ENCODE measurements around the gene CDK5RAP2.

CDK5RAP2 gene

DNA sequence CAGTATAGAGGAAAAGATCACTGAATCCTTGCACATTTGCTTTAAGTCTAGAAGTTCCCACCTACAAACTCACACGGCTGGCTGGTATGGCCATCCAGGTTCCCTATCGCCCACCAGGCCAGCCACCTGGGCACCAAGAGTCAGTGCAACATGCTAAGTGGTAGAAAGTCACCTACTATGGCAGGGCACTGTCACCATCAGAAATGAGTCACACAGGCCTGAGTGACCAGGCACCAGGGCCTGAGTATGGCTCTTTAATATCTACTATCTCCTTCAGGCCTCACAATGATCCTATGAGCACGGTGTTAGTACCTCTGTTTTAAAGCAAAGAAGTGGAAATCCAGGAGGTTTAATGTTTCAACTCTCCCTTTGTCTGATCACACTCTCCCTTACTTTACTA lies 156.2 kb downstream of the CDK5RAP2 start:
- H3K27me3 ChIP-seq (ENCODE audit: insufficient read depth, low read length), result no peaks in the 10 kb centered on the region
- H3K27ac ChIP-seq (ENCODE audit: low read depth, low read length), result no peak overlapping the region
- H3K4me1 ChIP-seq (ENCODE audit: control insufficient read depth, insufficient read depth, low read length, unreplicated experiment), result no peaks in the 10 kb centered on the region
- H3K79me2 ChIP-seq (ENCODE audit: control insufficient read depth, insufficient read depth, low read length, unreplicated experiment), result no peaks in the 10 kb centered on the region
- H2AFZ ChIP-seq (ENCODE audit: low read length, unreplicated experiment), result no peak overlapping the region
- peaks cover 6% of the 10 kb centered on the region for H3K36me3 ChIP-seq (ENCODE audit: insufficient read depth, low read length)
- H3K4me3 ChIP-seq (ENCODE audit: low read depth, low read length), result no peak overlapping the region

GRCh38 chr9:120421977-120422376 lies 158.0 kb downstream of the CDK5RAP2 start:
- H3K36me3 ChIP-seq (ENCODE audit: insufficient read depth, low read length), result peaks cover 6% of the 10 kb centered on the region

DNA sequence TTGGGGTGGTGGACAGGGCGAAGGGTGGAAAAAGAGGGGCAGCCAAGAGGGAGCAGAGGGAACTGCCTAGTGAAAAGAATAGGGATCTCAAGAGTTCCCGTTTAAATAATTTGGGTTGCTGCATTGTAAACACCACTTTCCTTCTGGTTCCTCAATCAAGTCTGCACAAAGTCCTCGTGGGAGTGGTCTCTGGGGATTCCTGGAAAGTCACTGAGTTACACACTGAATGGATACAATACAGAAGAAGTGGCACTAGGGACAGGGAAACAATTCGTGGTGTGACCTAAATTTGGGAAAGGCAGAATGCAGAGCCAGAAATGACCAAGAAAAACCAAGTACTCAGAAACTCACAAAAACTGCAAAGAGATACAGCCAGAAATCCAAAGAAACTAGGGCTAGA lies 161.7 kb downstream of the CDK5RAP2 start:
- Histone ChIP-seq H2AFZ (ENCODE audit: low read length, unreplicated experiment) (no peak overlapping the region), H3K4me1 (ENCODE audit: control insufficient read depth, insufficient read depth, low read length, unreplicated experiment) (no peaks in the 10 kb centered on the region), H3K4me3 (ENCODE audit: low read depth, low read length) (no peak overlapping the region), H3K79me2 (ENCODE audit: control insufficient read depth, insufficient read depth, low read length, unreplicated experiment) (no peaks in the 10 kb centered on the region), H3K27me3 (ENCODE audit: insufficient read depth, low read length) (no peaks in the 10 kb centered on the region), H3K36me3 (ENCODE audit: insufficient read depth, low read length) (peaks cover 9% of the 10 kb centered on the region), H3K27ac (ENCODE audit: low read depth, low read length) (no peak overlapping the region)

More at GRCh38 chr9:120421977-120422376, 158.0 kb downstream of the CDK5RAP2 start:
- Histone ChIP-seq H3K4me1 (ENCODE audit: control insufficient read depth, insufficient read depth, low read length, unreplicated experiment) (no peaks in the 10 kb centered on the region), H3K27me3 (ENCODE audit: insufficient read depth, low read length) (no peaks in the 10 kb centered on the region), H3K27ac (ENCODE audit: low read depth, low read length) (no peak overlapping the region), H3K4me3 (ENCODE audit: low read depth, low read length) (no peak overlapping the region), H2AFZ (ENCODE audit: low read length, unreplicated experiment) (no peak overlapping the region), H3K79me2 (ENCODE audit: control insufficient read depth, insufficient read depth, low read length, unreplicated experiment) (no peaks in the 10 kb centered on the region)

GRCh38 chr9:120416781-120417427 lies 163.1 kb downstream of the CDK5RAP2 start:
- Histone ChIP-seq H3K4me1 (ENCODE audit: control insufficient read depth, insufficient read depth, low read length, unreplicated experiment) (no peaks in the 10 kb centered on the region), H3K27me3 (ENCODE audit: insufficient read depth, low read length) (no peaks in the 10 kb centered on the region), H3K4me3 (ENCODE audit: low read depth, low read length) (no peak overlapping the region), H2AFZ (ENCODE audit: low read length, unreplicated experiment) (no peak overlapping the region), H3K36me3 (ENCODE audit: insufficient read depth, low read length) (peaks cover 11% of the 10 kb centered on the region), H3K79me2 (ENCODE audit: control insufficient read depth, insufficient read depth, low read length, unreplicated experiment) (no peaks in the 10 kb centered on the region), H3K27ac (ENCODE audit: low read depth, low read length) (no peak overlapping the region)

GRCh38 chr9:120413121-120414048 lies 166.6 kb downstream of the CDK5RAP2 start:
- Histone ChIP-seq H2AFZ (ENCODE audit: low read length, unreplicated experiment) (no peak overlapping the region), H3K4me1 (ENCODE audit: control insufficient read depth, insufficient read depth, low read length, unreplicated experiment) (no peaks in the 10 kb centered on the region), H3K36me3 (ENCODE audit: insufficient read depth, low read length) (peaks cover 8% of the 10 kb centered on the region), H3K4me3 (ENCODE audit: low read depth, low read length) (no peak overlapping the region), H3K27me3 (ENCODE audit: insufficient read depth, low read length) (no peaks in the 10 kb centered on the region), H3K79me2 (ENCODE audit: control insufficient read depth, insufficient read depth, low read length, unreplicated experiment) (no peaks in the 10 kb centered on the region), H3K27ac (ENCODE audit: low read depth, low read length) (no peak overlapping the region)

DNA sequence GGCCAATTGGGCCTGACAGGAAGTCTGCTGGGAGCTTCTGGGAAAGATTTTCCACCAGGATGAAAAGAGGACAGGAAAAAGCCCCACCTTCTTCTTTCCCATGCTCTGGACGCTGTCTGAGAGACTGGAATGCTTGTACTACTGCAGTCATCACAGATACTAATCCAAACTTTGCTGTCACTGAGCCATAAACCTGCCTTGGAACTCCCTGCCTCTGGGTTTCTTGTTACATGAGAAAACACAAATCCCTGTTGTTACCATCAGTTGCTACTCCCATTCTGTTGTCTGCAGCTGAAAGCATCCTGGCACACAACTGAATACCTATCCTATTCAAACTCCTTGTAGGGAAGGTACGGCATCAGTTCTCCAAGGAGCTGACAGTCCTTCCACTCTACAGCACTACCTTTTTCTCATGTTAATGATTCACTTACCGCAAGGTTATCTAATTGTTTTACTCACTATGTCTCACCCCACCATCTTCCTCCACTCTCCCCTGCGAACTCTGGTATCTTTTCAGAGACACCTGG lies 167.5 kb downstream of the CDK5RAP2 start:
- Histone ChIP-seq H3K27me3 (ENCODE audit: insufficient read depth, low read length) (no peaks in the 10 kb centered on the region), H3K36me3 (ENCODE audit: insufficient read depth, low read length) (peaks cover 12% of the 10 kb centered on the region), H2AFZ (ENCODE audit: low read length, unreplicated experiment) (no peak overlapping the region), H3K27ac (ENCODE audit: low read depth, low read length) (no peak overlapping the region), H3K4me1 (ENCODE audit: control insufficient read depth, insufficient read depth, low read length, unreplicated experiment) (no peaks in the 10 kb centered on the region), H3K79me2 (ENCODE audit: control insufficient read depth, insufficient read depth, low read length, unreplicated experiment) (no peaks in the 10 kb centered on the region), H3K4me3 (ENCODE audit: low read depth, low read length) (no peak overlapping the region)

DNA sequence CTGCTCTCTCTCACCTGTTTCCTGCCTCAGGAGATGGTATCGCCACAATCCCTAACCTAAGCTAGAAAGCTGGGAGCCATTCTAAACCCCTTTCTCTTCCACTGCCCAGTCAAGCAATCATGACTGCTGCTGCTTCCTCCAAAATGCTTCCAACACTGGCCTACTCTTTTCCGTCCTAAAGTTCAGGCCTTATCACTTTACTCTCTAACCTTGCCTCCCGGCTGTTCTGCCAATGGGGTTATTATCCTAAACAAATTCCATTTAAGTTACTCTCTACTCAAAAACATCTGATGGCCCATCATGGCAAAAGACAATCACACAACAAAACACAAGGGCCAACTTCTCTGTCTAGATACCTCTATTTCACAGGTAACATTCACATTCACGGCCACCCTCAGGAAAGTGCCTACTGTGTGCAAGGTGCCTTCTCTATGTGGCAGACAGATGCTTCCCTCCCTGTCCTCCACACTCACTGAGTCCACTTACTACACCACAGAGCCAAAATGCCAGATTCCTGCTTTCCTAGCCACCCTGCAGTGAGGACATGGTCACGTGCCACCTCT lies 168.0 kb downstream of the CDK5RAP2 start:
- Histone ChIP-seq H3K4me1 (ENCODE audit: control insufficient read depth, insufficient read depth, low read length, unreplicated experiment) (no peaks in the 10 kb centered on the region), H3K27ac (ENCODE audit: low read depth, low read length) (no peak overlapping the region), H3K36me3 (ENCODE audit: insufficient read depth, low read length) (peaks cover 12% of the 10 kb centered on the region)

GRCh38 chr9:120410925-120411501 lies 169.0 kb downstream of the CDK5RAP2 start:
- peaks cover 12% of the 10 kb centered on the region for H3K36me3 ChIP-seq (ENCODE audit: insufficient read depth, low read length)

More for the DNA sequence above, 168.0 kb downstream of the CDK5RAP2 start:
- H2AFZ ChIP-seq (ENCODE audit: low read length, unreplicated experiment), result no peak overlapping the region
- H3K27me3 ChIP-seq (ENCODE audit: insufficient read depth, low read length), result no peaks in the 10 kb centered on the region
- no peak overlapping the region for H3K4me3 ChIP-seq (ENCODE audit: low read depth, low read length)
- no peaks in the 10 kb centered on the region for H3K79me2 ChIP-seq (ENCODE audit: control insufficient read depth, insufficient read depth, low read length, unreplicated experiment)

GRCh38 chr9:120408680-120409258 lies 171.2 kb downstream of the CDK5RAP2 start:
- no peaks in the 10 kb centered on the region for H3K79me2 ChIP-seq (ENCODE audit: control insufficient read depth, insufficient read depth, low read length, unreplicated experiment)
- no peak overlapping the region for H3K27ac ChIP-seq (ENCODE audit: low read depth, low read length)
- H3K27me3 ChIP-seq (ENCODE audit: insufficient read depth, low read length), result no peaks in the 10 kb centered on the region
- H2AFZ ChIP-seq (ENCODE audit: low read length, unreplicated experiment), result no peak overlapping the region
- H3K36me3 ChIP-seq (ENCODE audit: insufficient read depth, low read length), result peaks cover 7% of the 10 kb centered on the region
- no peak overlapping the region for H3K4me3 ChIP-seq (ENCODE audit: low read depth, low read length)
- peaks cover 18% of the 10 kb centered on the region for H3K4me1 ChIP-seq (ENCODE audit: control insufficient read depth, insufficient read depth, low read length, unreplicated experiment)

More at GRCh38 chr9:120410925-120411501, 169.0 kb downstream of the CDK5RAP2 start:
- H2AFZ ChIP-seq (ENCODE audit: low read length, unreplicated experiment), result no peak overlapping the region
- H3K79me2 ChIP-seq (ENCODE audit: control insufficient read depth, insufficient read depth, low read length, unreplicated experiment), result no peaks in the 10 kb centered on the region
- no peak overlapping the region for H3K4me3 ChIP-seq (ENCODE audit: low read depth, low read length)
- no peak overlapping the region for H3K27ac ChIP-seq (ENCODE audit: low read depth, low read length)
- no peaks in the 10 kb centered on the region for H3K27me3 ChIP-seq (ENCODE audit: insufficient read depth, low read length)
- H3K4me1 ChIP-seq (ENCODE audit: control insufficient read depth, insufficient read depth, low read length, unreplicated experiment), result no peaks in the 10 kb centered on the region

DNA sequence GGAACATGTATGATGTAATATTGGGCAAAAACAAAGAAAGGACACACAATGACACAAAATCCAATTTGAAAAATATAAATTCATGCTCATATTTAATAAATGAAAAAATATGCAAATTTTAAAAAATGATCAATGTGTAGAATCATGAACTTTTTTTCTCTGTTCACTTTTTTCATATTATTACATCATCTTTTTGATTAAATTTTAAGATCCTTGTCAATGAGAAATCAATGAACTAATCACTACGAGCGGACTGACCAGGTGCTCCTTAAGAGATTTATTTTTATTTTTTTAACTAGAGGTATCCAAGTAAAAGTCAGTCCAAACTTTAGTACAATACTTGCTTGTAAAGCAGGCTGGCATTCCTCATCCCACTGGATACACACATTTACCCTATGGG lies 174.1 kb downstream of the CDK5RAP2 start:
- H3K4me1 ChIP-seq (ENCODE audit: control insufficient read depth, insufficient read depth, low read length, unreplicated experiment), result peaks cover 36% of the 10 kb centered on the region
- H3K27me3 ChIP-seq (ENCODE audit: insufficient read depth, low read length), result no peaks in the 10 kb centered on the region
- no peaks in the 10 kb centered on the region for H3K79me2 ChIP-seq (ENCODE audit: control insufficient read depth, insufficient read depth, low read length, unreplicated experiment)
- H3K27ac ChIP-seq (ENCODE audit: low read depth, low read length), result no peak overlapping the region
- H3K4me3 ChIP-seq (ENCODE audit: low read depth, low read length), result no peak overlapping the region
- H2AFZ ChIP-seq (ENCODE audit: low read length, unreplicated experiment), result no peak overlapping the region
- peaks cover 16% of the 10 kb centered on the region for H3K36me3 ChIP-seq (ENCODE audit: insufficient read depth, low read length)
